CD14-positive monocyte (primary cell): ENCODE data around the gene SCYL1. TPM values are rescaled to one million over a fixed set of nuclear protein-coding genes. Genes with fewer than 3 reads are reported as not detected.
A peak's percentile ranks its signal among the peaks of the same experiment; 100 is the strongest.

Experiments used
- DNase-seq, 3 donors: peaks; one replicate each; pipeline ENCODE4 v3.0.0-alpha.2; 2011 to 2022
- H2AFZ ChIP-seq: 2 replicates; pipeline ENCODE4 v1.6.0; 2012; ENCODE audit warnings: mild to moderate bottlenecking, low read depth, low read length, inconsistent platforms; ENCODE audit not compliant: insufficient read depth, poor library complexity, severe bottlenecking
- H3K27ac ChIP-seq, 2 donors: 1 replicate in 1 of 2; 2 replicates in 1 of 2; pipeline ENCODE4 v1.5.1; 2012 to 2013; ENCODE audit warnings: low read length in 2 of 2, control low read depth in 1 of 2, inconsistent platforms in 1 of 2, low read depth in 1 of 2, mild to moderate bottlenecking in 1 of 2
- H3K27me3 ChIP-seq, 2 donors: one replicate each; pipeline versions ENCODE4 v1.6.0 to v1.6.1; 2011 to 2013; ENCODE audit warnings: low read length in 2 of 2; ENCODE audit not compliant: control insufficient read depth in 2 of 2, insufficient read depth in 2 of 2
- H3K36me3 ChIP-seq, 2 donors: replicated peaks in 1 of 2; 1 replicate in 1 of 2; 2 replicates in 1 of 2; pipeline versions ENCODE4 v1.5.1 to v1.6.1; 2012 to 2013; ENCODE audit warnings: low read length in 2 of 2, control low read depth in 1 of 2, inconsistent platforms in 1 of 2, mild to moderate bottlenecking in 1 of 2; ENCODE audit not compliant: insufficient read depth in 2 of 2, control insufficient read depth in 1 of 2
- H3K4me1 ChIP-seq, 2 donors: 1 replicate in 1 of 2; 2 replicates in 1 of 2; pipeline versions ENCODE4 v1.5.1 to v1.6.1; 2012 to 2013; ENCODE audit warnings: low read length in 2 of 2, control low read depth in 1 of 2, inconsistent platforms in 1 of 2, mild to moderate bottlenecking in 1 of 2, moderate library complexity in 1 of 2; ENCODE audit not compliant: insufficient read depth in 2 of 2, control insufficient read depth in 1 of 2
- H3K4me2 ChIP-seq: replicated peaks from 2 replicates; pipeline ENCODE3; 2012; ENCODE audit warnings: low read length, moderate library complexity, mild to moderate bottlenecking; ENCODE audit not compliant: poor library complexity, severe bottlenecking; ENCODE audit errors: extremely low read depth
- H3K4me3 ChIP-seq, 3 experiments: fragments of 200-600 bp in 1 of 3; sonication (generic) in 1 of 3; replicated peaks in 1 of 3; 1 replicate in 2 of 3; 2 replicates in 1 of 3; pipeline ENCODE4 v1.5.1; 2011 to 2013; ENCODE audit warnings: low read length in 3 of 3, mild to moderate bottlenecking in 3 of 3, control low read depth in 2 of 3, low read depth in 2 of 3, inconsistent platforms in 1 of 3, moderate library complexity in 1 of 3
- H3K79me2 ChIP-seq: 2 replicates; pipeline ENCODE4 v1.6.0; 2012; ENCODE audit warnings: mild to moderate bottlenecking, control low read depth, inconsistent platforms, low read length, moderate library complexity; ENCODE audit not compliant: insufficient read depth
- H3K9ac ChIP-seq: 2 replicates; pipeline ENCODE4 v1.6.0; 2017; ENCODE audit warnings: low read length, mild to moderate bottlenecking; ENCODE audit not compliant: insufficient read depth, poor library complexity, severe bottlenecking
- H3K9me3 ChIP-seq, 2 donors: replicated peaks in 1 of 2; 1 replicate in 1 of 2; 2 replicates in 1 of 2; pipeline versions ENCODE4 v1.5.1 to v1.6.1; 2012 to 2013; ENCODE audit warnings: low read length in 2 of 2, control low read depth in 1 of 2; ENCODE audit not compliant: control insufficient read depth in 1 of 2, insufficient read depth in 1 of 2
- H4K20me1 ChIP-seq: 2 replicates; pipeline ENCODE4 v1.6.0; 2012; ENCODE audit warnings: mild to moderate bottlenecking, low read length, control low read depth, moderate library complexity; ENCODE audit not compliant: insufficient read depth
- H3K27ac Mint-ChIP-seq, 7 donors: one replicate each; pipeline ENCODE4 v1.8.0; 2020; ENCODE audit warnings: mild to moderate bottlenecking in 7 of 7, mixed read lengths in 7 of 7, moderate library complexity in 6 of 7, inconsistent platforms in 2 of 7
- H3K27me3 Mint-ChIP-seq, 3 donors: one replicate each; pipeline ENCODE4 v1.8.0; 2021 to 2022; ENCODE audit warnings: low read depth in 3 of 3, mild to moderate bottlenecking in 3 of 3, mixed read lengths in 3 of 3, moderate library complexity in 3 of 3, inconsistent platforms in 1 of 3
- H3K36me3 Mint-ChIP-seq, 2 donors: one replicate each; pipeline ENCODE4 v1.8.0; 2020; ENCODE audit warnings: mixed read lengths in 2 of 2, inconsistent platforms in 1 of 2, mild to moderate bottlenecking in 1 of 2
- H3K4me1 Mint-ChIP-seq: one replicate; pipeline ENCODE4 v1.8.0; 2020; ENCODE audit warnings: mild to moderate bottlenecking, mixed read lengths
- H3K4me3 Mint-ChIP-seq, 2 donors: one replicate each; pipeline ENCODE4 v1.8.0; 2020; ENCODE audit warnings: mild to moderate bottlenecking in 2 of 2, mixed read lengths in 2 of 2, moderate library complexity in 1 of 2
- H3K9me3 Mint-ChIP-seq, 7 donors: one replicate each; pipeline ENCODE4 v1.8.0; 2020 to 2022; ENCODE audit warnings: mixed read lengths in 7 of 7, mild to moderate bottlenecking in 6 of 7, moderate library complexity in 6 of 7, inconsistent platforms in 2 of 7
- CTCF ChIP-seq: fragments of 200-600 bp; IDR thresholded peaks from one replicate; pipeline ENCODE4 v1.8.0; 2022; ENCODE audit warnings: antibody characterized with exemption, mild to moderate bottlenecking
- WGBS: methylation state at CpG from one replicate; pipeline ENCODE4 v1.1.5; 2013; ENCODE audit warnings: missing lambda C conversion rate; ENCODE audit not compliant: insufficient coverage; 5-methylcytosine and 5-hydroxymethylcytosine counted together
- intact Hi-C, 2 donors: fragments of 100-400 bp; cut with micrococcal nuclease; formaldehyde crosslinking; loops; one replicate each; pipeline versions ENCODE4 v1.15.0 to v1.15.1; 2023
- polyA plus RNA-seq, 3 donors: library from polyadenylated mRNA; depleted of rRNA in 1 of 3; unstranded in 2 of 3; stranded (reverse) in 1 of 3; fragments of 300-500 nt in 2 of 3; fragments of >200 nt in 1 of 3; fragmentation: Illumina TruSeq in 2 of 3; gene quantifications; 1 replicate in 2 of 3; 2 replicates in 1 of 3; pipeline ENCODE4 v1.2.3, GENCODE V29; 2012 to 2021

The SCYL1 gene
- polyA plus RNA-seq, 3 donors, result 18.6 to 71.6 (median 29.7) TPM

- H3K36me3 Mint-ChIP-seq, result peaks cover 19 to 34% of the 10 kb centered on the region in 2 donors
- peaks cover 5 to 8% (median 5%) of the 10 kb centered on the region in 3 donors for H3K27me3 Mint-ChIP-seq
- Histone ChIP-seq H3K9ac (peak overlapping the region; percentile 54), H3K9me3 (no peaks in the 10 kb centered on the region), H3K4me1 (peaks cover 11 to 27% of the 10 kb centered on the region in 2 donors), H2AFZ (peak overlapping the region; percentile 90), H3K36me3 (peaks cover 29 to 32% of the 10 kb centered on the region in 2 donors), H3K27me3 (no peaks in the 10 kb centered on the region), H4K20me1 (peaks cover 6% of the 10 kb centered on the region), H3K4me3 (peak overlapping the region; percentile 48 to 90 (median 51)), H3K4me2 (peak overlapping the region; percentile 99), H3K79me2 (no peaks in the 10 kb centered on the region), H3K27ac (peak overlapping the region; percentile 20 to 49)
- intact Hi-C loops, result loop anchor here (1.0 to 10.0 kb wide), 4 partner anchors 34 to 74 kb away; partner anchors contain the start of genes MAP3K11 (in 2 of the 2) and PCNX3 (in 1 of the 2)
- H3K9me3 Mint-ChIP-seq, result no peaks in the 10 kb centered on the region
- DNase-seq, result peak; percentile 85 to 86 (median 85)
- peak overlapping the region; percentile 21 to 88 (median 85) for H3K27ac Mint-ChIP-seq
- peak overlapping the region; percentile 82 to 86 for H3K4me3 Mint-ChIP-seq
- under 1% methylated on average over 78 of the region's 78 CpGs for WGBS
- peaks cover 13% of the 10 kb centered on the region for H3K4me1 Mint-ChIP-seq
- peak; percentile 80 for TF ChIP-seq CTCF
Observed at GRCh38 chr11:65540290-65541092, 15.6 kb downstream of the SCYL1 start.

GRCh38 chr11:65541093-65541982 lies 16.5 kb downstream of the SCYL1 start:
- intact Hi-C loops, result loop anchor here (2.0 to 10.0 kb wide), 3 partner anchors 33 to 73 kb away; partner anchors contain the start of genes MAP3K11 (in 2 of the 2) and PCNX3 (in 1 of the 2)
- Histone ChIP-seq H3K4me1 (peaks cover 16 to 34% of the 10 kb centered on the region in 2 donors), H4K20me1 (peaks cover 5% of the 10 kb centered on the region), H3K9ac (peak overlapping the region; percentile 54), H3K36me3 (peaks cover 22 to 24% of the 10 kb centered on the region in 2 donors), H2AFZ (peak overlapping the region; percentile 90), H3K4me2 (peak overlapping the region; percentile 99), H3K27me3 (no peaks in the 10 kb centered on the region), H3K79me2 (no peaks in the 10 kb centered on the region), H3K27ac (peak overlapping the region; percentile 20 to 49), H3K4me3 (peak overlapping the region; percentile 48 to 90 (median 51)), H3K9me3 (no peaks in the 10 kb centered on the region)
- WGBS, result 33% methylated on average over 14 of the region's 18 CpGs
- peaks cover 11 to 26% of the 10 kb centered on the region in 2 donors for H3K36me3 Mint-ChIP-seq
- peak overlapping the region; percentile 82 to 86 for H3K4me3 Mint-ChIP-seq
- H3K9me3 Mint-ChIP-seq, result no peaks in the 10 kb centered on the region
- peaks cover 20% of the 10 kb centered on the region for H3K4me1 Mint-ChIP-seq
- peak overlapping the region; percentile 72 to 88 (median 85) for H3K27ac Mint-ChIP-seq
- no peak for DNase-seq
- peaks cover 9 to 12% (median 11%) of the 10 kb centered on the region in 3 donors for H3K27me3 Mint-ChIP-seq
- TF ChIP-seq CTCF, result peak; percentile 7
